Measurements from ENCODE around the gene MGAT4B.
"Not testable (repeated sequence)": the region's sequence is repeated elsewhere in the genome, so short reads cannot be mapped to it uniquely, and the experiment has no call there.

The MGAT4B gene

GRCh38 chr5:179806250-179807048, at the start of gene MGAT4B:
Gene MGAT4B (minus strand): TSS chr5:179806866. CDS start chr5:179806583, 283 bp downstream.
- DNase-seq, result peak; percentile 69 to 73

- DNase-seq, result no peak
Observed at GRCh38 chr5:179854356-179854755, 47.7 kb upstream of the MGAT4B start.

GRCh38 chr5:179852993-179853547, 46.4 kb upstream of the MGAT4B start:
- peak; percentile 27 to 40 for DNase-seq

- no peak for DNase-seq
Observed at GRCh38 chr5:179841621-179842020, 35.0 kb upstream of the MGAT4B start.

GRCh38 chr5:179840766-179841165, 34.1 kb upstream of the MGAT4B start:
- DNase-seq, result no peak

GRCh38 chr5:179840321-179840720, 33.7 kb upstream of the MGAT4B start:
- no peak for DNase-seq

GRCh38 chr5:179839328-179840256, 32.9 kb upstream of the MGAT4B start:
- no peak for DNase-seq

- no peak for DNase-seq
Observed at GRCh38 chr5:179837076-179838011, 30.7 kb upstream of the MGAT4B start.

GRCh38 chr5:179836225-179837019, 29.8 kb upstream of the MGAT4B start:
- peak in 1 of 2 donors; percentile 24 for DNase-seq

GRCh38 chr5:179834871-179835270, 28.2 kb upstream of the MGAT4B start:
- not testable (repeated sequence) for DNase-seq

GRCh38 chr5:179834120-179834519, 27.5 kb upstream of the MGAT4B start:
- DNase-seq, result no peak

- DNase-seq, result no peak
Observed at GRCh38 chr5:179833709-179834070, 27.0 kb upstream of the MGAT4B start.

- DNase-seq, result no peak
Observed at GRCh38 chr5:179833056-179833708, 26.5 kb upstream of the MGAT4B start.

- no peak for DNase-seq
Observed at GRCh38 chr5:179832039-179832745, 25.5 kb upstream of the MGAT4B start.

- no peak for DNase-seq
Observed at GRCh38 chr5:179830818-179831468, 24.3 kb upstream of the MGAT4B start.

GRCh38 chr5:179829732-179830435, 23.2 kb upstream of the MGAT4B start:
- no peak for DNase-seq

- DNase-seq, result no peak
Observed at GRCh38 chr5:179828756-179829421, 22.2 kb upstream of the MGAT4B start.

- DNase-seq, result peak; percentile 83 to 87
Observed at GRCh38 chr5:179827680-179828079, 21.0 kb upstream of the MGAT4B start.
